GM12878 (cell line): ENCODE measurements around the gene POU4F1.

Experiments used
- ASH2L ChIP-seq: fragments of 300-600, 200-600 bp; sonication (generic); IDR thresholded peaks from 2 replicates; pipeline ENCODE4 v1.6.1; 2017; ENCODE audit warnings: low read depth, mild to moderate bottlenecking, borderline replicate concordance
- CTCF ChIP-seq, 3 experiments: IDR thresholded peaks in 2 of 3; conservative IDR thresholded peaks in 1 of 3; 2 replicates each; pipeline ENCODE4 v1.5.1; 2011; ENCODE audit warnings: low read depth in 3 of 3, low read length in 3 of 3, mild to moderate bottlenecking in 3 of 3, control low read depth in 2 of 3, moderate library complexity in 2 of 3, inconsistent platforms in 1 of 3, mixed read lengths in 1 of 3; ENCODE audit not compliant: control insufficient read depth in 2 of 3, insufficient read depth in 1 of 3; ENCODE audit errors: extremely low read depth in 1 of 3
- FOXM1 ChIP-seq: IDR thresholded peaks from 2 replicates; pipeline ENCODE4 v1.6.1; 2012; ENCODE audit warnings: low read depth, mild to moderate bottlenecking, inconsistent platforms, low read length, moderate library complexity
- JUND ChIP-seq: IDR thresholded peaks from 2 replicates; pipeline ENCODE4 v1.6.1; 2012; ENCODE audit warnings: low read depth, mild to moderate bottlenecking, low read length, improper control_type of control experiment, moderate library complexity
- POLR2A ChIP-seq: IDR thresholded peaks from 2 replicates; pipeline ENCODE4 v1.6.1; 2011; ENCODE audit warnings: low read depth, mild to moderate bottlenecking, low read length

GRCh38 chr13:78603240-78603957, at the start of gene POU4F1:
- TF ChIP-seq POLR2A (no peak), JUND (no peak), ASH2L (no peak), FOXM1 (no peak), CTCF (IDR thresholded peaks at IDR 0.05 in 2 of 3, conservative IDR thresholded peaks at IDR 0.05 in 1 of 3; ENCODE audit: control insufficient read depth in 2 of 3, extremely low read depth in 1 of 3, insufficient read depth in 1 of 3, low read depth in 3 of 3, low read length in 3 of 3) (no peak)
